Right lobe of liver (tissue), 4 donors: Measurements from ENCODE around the gene RNF166.

Experiments used
- CTCF ChIP-seq, 4 donors: fragments of 200-600 bp in 3 of 4; fragments of 450-650 bp in 1 of 4; IDR thresholded peaks; one replicate each; pipeline versions ENCODE4 v1.5.1 to v1.8.0; 2016 to 2022; ENCODE audit warnings: antibody characterized with exemption in 4 of 4, mild to moderate bottlenecking in 2 of 4
- POLR2A ChIP-seq: fragments of 450-650 bp; IDR thresholded peaks from one replicate; pipeline ENCODE4 v1.6.1; 2017; ENCODE audit warnings: antibody characterized with exemption, mild to moderate bottlenecking
- donor health status: DM: no; HTN: no; CAD: no.
- donor health status: DM: no; HTN: no; CAD: no.
- donor health status: DM: no; HTN: yes; CAD: no.

- TF ChIP-seq CTCF (IDR thresholded peaks at IDR 0.05) (peak; percentile 74 to 92 (median 87)), POLR2A (no peak)
Observed at GRCh38 chr16:88743693-88744576, 37.7 kb upstream of the RNF166 start.
